GM23338 (cell line): ENCODE measurements around the gene ADGRL3.

Experiments
- CREB1 ChIP-seq: fragments of 250-450 bp; sonication (Bioruptor Pico); IDR thresholded peaks from 2 replicates; pipeline ENCODE4 v1.5.0; 2020; ENCODE audit warnings: low read depth, mild to moderate bottlenecking, moderate library complexity
- EZH2 ChIP-seq: fragments of 200-600 bp; sonication (generic); IDR thresholded peaks from one replicate; pipeline ENCODE4 v1.8.0; 2017; ENCODE audit warnings: antibody characterized with exemption, mild to moderate bottlenecking, low read depth; ENCODE audit not compliant: unreplicated experiment
- EZH2phosphoT487 ChIP-seq: fragments of 200-600 bp; sonication (generic); IDR thresholded peaks from one replicate; pipeline ENCODE4 v1.8.1; 2018; ENCODE audit warnings: antibody characterized with exemption; ENCODE audit not compliant: unreplicated experiment
- POLR2AphosphoS5 ChIP-seq: IDR thresholded peaks from 2 replicates; pipeline ENCODE4 v1.6.1; 2016; ENCODE audit warnings: antibody characterized with exemption, low read depth
- REST ChIP-seq: IDR thresholded peaks from one replicate; pipeline ENCODE4 v1.6.1; 2018; ENCODE audit warnings: antibody characterized with exemption; ENCODE audit not compliant: unreplicated experiment
- STAT1 ChIP-seq: IDR thresholded peaks from one replicate; pipeline ENCODE4 v1.6.1; 2016; ENCODE audit warnings: antibody characterized with exemption; ENCODE audit not compliant: unreplicated experiment
- ZNF114 ChIP-seq: fragments of 250-450 bp; sonication (Bioruptor Pico); IDR thresholded peaks from 2 replicates; pipeline ENCODE4 v1.5.0; 2020; ENCODE audit warnings: mild to moderate bottlenecking, moderate library complexity
- TF ChIP-seq, protein P1 (sequence below), 2 experiments: fragments of 200-600 bp in 1 of 2; sonication (generic) in 1 of 2; conservative IDR thresholded peaks; 2 replicates each; pipeline versions ENCODE4 v1.5.1 to v1.6.1; 2016 to 2017; ENCODE audit warnings: antibody characterized with exemption in 2 of 2, low read depth in 2 of 2, mild to moderate bottlenecking in 2 of 2, moderate library complexity in 1 of 2

GRCh38 chr4:61782133-61782532 is 582.0 kb downstream of the ADGRL3 start:
- TF ChIP-seq STAT1, result no peak
- no peak for TF ChIP-seq EZH2phosphoT487
- TF ChIP-seq, protein P1, sequence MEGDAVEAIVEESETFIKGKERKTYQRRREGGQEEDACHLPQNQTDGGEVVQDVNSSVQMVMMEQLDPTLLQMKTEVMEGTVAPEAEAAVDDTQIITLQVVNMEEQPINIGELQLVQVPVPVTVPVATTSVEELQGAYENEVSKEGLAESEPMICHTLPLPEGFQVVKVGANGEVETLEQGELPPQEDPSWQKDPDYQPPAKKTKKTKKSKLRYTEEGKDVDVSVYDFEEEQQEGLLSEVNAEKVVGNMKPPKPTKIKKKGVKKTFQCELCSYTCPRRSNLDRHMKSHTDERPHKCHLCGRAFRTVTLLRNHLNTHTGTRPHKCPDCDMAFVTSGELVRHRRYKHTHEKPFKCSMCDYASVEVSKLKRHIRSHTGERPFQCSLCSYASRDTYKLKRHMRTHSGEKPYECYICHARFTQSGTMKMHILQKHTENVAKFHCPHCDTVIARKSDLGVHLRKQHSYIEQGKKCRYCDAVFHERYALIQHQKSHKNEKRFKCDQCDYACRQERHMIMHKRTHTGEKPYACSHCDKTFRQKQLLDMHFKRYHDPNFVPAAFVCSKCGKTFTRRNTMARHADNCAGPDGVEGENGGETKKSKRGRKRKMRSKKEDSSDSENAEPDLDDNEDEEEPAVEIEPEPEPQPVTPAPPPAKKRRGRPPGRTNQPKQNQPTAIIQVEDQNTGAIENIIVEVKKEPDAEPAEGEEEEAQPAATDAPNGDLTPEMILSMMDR (conservative IDR thresholded peaks at IDR 0.05; ENCODE audit: low read depth in 2 of 2), result no peak
- no peak for TF ChIP-seq ZNF114 (CRISPR knock-in tag)
- no peak for TF ChIP-seq EZH2
- TF ChIP-seq POLR2AphosphoS5, result no peak
- no peak for TF ChIP-seq REST
- no peak for TF ChIP-seq CREB1
